ENCODE measurements around the gene BMP7.
"Not testable (repeated sequence)": the region's sequence is repeated elsewhere in the genome, so short reads cannot be mapped to it uniquely, and the experiment has no call there.

Gene BMP7

DNA sequence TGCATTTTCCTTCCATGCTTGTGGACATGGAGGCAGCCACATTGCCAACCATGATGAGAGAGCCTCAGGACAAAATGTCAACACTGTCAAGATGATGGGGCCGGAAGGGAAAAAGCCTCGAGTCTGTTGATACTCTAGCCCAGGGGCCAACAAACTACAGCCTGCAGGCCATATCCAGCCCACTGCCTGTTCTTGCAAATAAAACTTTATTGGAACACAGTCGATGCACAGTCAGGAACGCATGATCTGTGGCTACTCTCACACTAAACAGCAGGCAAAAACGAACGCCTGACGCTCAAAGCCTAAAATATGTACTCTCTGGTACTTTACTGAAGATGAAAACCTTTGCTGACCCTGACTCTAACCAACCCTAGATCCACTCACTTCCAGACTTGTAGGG, 72.3 kb downstream of the BMP7 start:
- no peak for DNase-seq (ENCODE audit: low read depth in 2 of 2, low spot score in 1 of 2)

- DNase-seq (ENCODE audit: low read depth in 2 of 2, low spot score in 1 of 2): no peak
Measured at GRCh38 chr20:57193094-57193493, 73.3 kb downstream of the BMP7 start.

- no peak for DNase-seq (ENCODE audit: low read depth in 2 of 2, low spot score in 1 of 2)
Measured at GRCh38 chr20:57192311-57192710, 74.1 kb downstream of the BMP7 start.

- not testable (repeated sequence) for DNase-seq (ENCODE audit: low read depth in 2 of 2, low spot score in 1 of 2)
Measured at GRCh38 chr20:57191265-57191638, 75.2 kb downstream of the BMP7 start.

DNA sequence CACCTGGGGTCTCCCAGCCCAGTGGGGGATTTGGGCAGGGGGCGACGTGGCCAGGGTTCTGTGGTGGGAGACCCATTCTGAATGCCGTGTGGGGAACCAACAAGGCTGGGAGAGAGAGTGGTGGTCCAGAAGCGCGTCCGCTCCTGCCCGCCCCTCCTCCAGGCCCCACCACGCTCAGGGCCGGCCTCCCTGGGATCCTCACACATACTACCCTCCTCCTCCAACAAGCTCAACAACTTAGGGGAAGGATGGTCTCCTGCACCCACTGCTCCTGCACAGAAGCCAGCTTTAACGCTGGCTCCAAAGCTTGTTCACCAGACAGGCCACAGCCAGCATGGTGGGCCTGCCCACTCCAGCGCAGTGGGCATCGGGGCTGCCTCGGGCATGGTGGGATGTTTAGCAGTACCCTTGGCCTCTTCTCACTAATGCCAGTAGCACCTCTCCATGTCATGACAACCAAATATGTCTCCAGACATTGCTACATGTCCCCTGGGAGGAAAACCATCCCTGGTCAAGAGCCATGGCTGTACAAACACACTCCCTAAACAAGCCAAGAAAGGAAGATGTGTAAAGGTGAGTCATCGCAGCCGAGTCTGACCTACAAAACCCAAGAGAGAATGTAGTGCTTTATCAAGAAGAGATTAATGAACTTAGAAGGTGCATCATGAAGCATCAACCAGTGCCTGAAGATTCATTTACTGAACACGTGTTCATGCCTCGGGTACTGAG, 75.7 kb downstream of the BMP7 start:
- DNase-seq (ENCODE audit: low read depth in 2 of 2, low spot score in 1 of 2): no peak

DNA sequence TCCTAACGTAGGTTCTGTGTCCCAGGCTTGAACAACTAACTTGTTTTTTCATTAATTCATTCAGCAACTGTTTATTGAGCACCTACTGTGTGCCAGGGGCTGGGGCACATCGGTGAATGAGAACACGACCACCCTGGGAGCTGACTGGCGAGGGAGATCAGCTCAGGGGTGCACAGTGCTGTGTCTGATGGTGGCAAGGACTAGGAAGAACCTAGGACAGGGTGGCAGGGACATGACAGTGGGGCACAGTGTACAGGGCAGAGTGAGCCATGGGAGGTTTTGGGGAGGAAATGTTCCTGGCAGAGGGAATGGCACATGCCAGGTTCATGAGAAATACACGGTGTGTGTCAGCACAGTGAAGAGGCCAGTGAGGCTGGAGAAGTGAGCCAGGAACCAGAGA, 76.7 kb downstream of the BMP7 start:
- DNase-seq (ENCODE audit: low read depth in 2 of 2, low spot score in 1 of 2): no peak

- DNase-seq (ENCODE audit: low read depth in 2 of 2, low spot score in 1 of 2): no peak
Measured at GRCh38 chr20:57188576-57189079, 77.8 kb downstream of the BMP7 start.

- no peak for DNase-seq (ENCODE audit: low read depth in 2 of 2, low spot score in 1 of 2)
Measured at GRCh38 chr20:57188056-57188455, 78.4 kb downstream of the BMP7 start.

GRCh38 chr20:57187068-57187634, 79.3 kb downstream of the BMP7 start:
- DNase-seq (ENCODE audit: low read depth in 2 of 2, low spot score in 1 of 2): no peak

DNA sequence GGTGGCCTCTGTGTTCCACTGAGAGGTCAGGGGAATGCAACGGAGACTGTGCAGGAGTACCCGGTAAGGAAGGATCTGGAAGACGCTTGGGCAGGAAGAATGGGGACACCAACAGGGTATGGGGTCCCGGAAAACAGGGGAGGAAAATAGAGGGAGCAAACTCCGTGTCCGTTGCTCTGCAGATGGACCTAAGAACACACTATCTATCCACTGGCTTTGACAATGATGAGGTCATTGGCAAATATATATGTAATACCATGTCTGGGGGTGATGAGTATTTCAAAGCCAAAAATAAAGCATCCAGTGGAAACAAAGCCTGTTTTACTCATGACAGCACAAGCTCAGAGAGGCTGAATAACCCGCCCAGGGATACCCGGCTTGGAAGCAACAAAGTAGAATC, 80.2 kb downstream of the BMP7 start:
- DNase-seq (ENCODE audit: low read depth in 2 of 2, low spot score in 1 of 2): no peak

- no peak for DNase-seq (ENCODE audit: low read depth in 2 of 2, low spot score in 1 of 2)
Measured at GRCh38 chr20:57185188-57185743, 81.2 kb downstream of the BMP7 start.

- DNase-seq (ENCODE audit: low read depth in 2 of 2, low spot score in 1 of 2): no peak
Measured at GRCh38 chr20:57183457-57184009, 82.9 kb downstream of the BMP7 start.

- DNase-seq (ENCODE audit: low read depth in 2 of 2, low spot score in 1 of 2): no peak
Measured at GRCh38 chr20:57181639-57182038, 84.8 kb downstream of the BMP7 start.

DNA sequence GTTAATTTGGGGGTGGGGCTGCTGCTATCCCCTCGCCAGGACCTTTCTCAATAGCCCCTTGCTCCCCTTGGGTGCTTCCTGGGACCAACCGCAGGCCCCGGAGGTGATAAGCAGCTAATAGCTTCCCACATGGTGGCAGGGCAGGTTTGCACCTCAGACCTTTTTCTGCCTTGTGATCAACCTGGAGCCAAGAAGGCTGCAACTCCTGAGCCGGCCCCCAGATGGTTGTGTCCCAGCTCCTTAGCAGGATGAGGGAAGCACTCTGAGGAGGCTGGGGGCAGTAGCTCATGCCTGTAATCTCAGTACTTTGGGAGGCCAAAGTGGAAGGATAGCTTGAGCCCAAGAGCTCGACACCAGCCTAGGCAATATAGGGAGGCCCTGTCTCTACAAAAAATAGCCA, 85.5 kb downstream of the BMP7 start:
- DNase-seq (ENCODE audit: low read depth in 2 of 2, low spot score in 1 of 2): no peak

DNA sequence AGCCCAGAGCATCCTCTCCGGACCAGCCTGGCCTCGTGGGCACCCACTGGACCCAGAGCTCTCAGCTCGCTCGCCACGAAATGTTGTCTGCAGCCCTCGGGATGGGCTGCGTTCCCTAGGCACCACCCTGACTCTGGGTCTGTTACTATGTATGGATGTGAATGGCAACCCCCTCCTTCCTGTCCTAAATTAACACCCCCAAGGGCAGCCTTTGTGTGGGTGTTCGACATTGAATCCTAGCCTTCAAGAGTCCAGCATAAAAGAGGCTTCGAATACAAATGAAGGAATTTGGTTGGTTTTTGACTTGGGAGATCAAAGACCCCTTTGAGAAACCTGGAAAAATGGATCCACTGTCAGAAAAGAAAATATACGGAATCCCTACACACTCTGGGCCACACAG, 86.1 kb downstream of the BMP7 start:
- DNase-seq (ENCODE audit: low read depth in 2 of 2, low spot score in 1 of 2): no peak

DNA sequence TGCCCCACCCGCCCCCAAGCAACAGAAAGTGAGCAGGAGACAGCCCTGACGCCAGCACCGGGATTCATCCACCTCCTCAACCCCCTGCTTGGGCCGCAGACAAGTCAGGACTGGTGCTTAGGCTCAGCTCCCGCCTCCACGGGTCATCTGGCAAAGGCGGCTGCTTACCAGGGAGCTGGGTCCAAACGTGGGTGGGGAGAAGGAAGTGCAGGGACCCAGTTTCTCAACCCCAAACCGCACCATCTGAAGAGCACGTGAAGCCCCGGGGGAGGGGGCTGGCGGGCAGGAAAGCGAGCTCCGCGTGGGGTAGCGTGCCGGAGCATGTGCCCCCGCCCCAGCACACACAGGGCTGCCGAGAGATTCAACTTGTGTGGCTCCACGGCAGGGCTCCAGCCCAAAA, 87.2 kb downstream of the BMP7 start:
- DNase-seq (ENCODE audit: low read depth in 2 of 2, low spot score in 1 of 2): no peak

DNA sequence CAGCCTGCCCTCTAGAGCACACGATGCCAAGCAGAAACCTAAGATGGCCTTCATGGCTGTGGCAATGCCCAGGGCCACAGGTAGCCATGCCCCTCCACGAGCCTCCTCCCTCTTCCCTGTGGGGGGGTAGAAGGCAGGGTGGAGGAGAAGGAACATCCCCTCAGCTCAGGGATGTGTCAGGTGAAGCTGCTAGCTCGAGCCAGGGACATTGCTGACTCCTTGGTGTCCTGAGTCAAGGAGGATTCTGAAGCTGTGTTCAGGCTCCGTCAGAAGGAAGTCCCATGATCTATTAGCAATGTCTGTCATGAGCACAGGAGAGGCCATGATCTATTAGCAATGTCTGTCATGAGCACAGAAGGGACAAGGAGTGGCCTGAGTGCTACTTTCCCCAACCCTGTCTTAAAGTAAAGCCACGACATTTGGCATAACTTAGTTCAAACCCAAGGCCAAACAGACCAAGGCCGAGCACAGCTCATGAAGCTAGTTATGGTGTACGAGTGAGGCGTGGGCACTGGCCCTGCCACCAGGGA, 87.8 kb downstream of the BMP7 start:
- no peak for DNase-seq (ENCODE audit: low read depth in 2 of 2, low spot score in 1 of 2)

- no peak for DNase-seq (ENCODE audit: low read depth in 2 of 2, low spot score in 1 of 2)
Measured at GRCh38 chr20:57177636-57178280, 88.7 kb downstream of the BMP7 start.

- no peak for DNase-seq (ENCODE audit: low read depth in 2 of 2, low spot score in 1 of 2)
Measured at GRCh38 chr20:57176842-57177241, 89.6 kb downstream of the BMP7 start.

DNA sequence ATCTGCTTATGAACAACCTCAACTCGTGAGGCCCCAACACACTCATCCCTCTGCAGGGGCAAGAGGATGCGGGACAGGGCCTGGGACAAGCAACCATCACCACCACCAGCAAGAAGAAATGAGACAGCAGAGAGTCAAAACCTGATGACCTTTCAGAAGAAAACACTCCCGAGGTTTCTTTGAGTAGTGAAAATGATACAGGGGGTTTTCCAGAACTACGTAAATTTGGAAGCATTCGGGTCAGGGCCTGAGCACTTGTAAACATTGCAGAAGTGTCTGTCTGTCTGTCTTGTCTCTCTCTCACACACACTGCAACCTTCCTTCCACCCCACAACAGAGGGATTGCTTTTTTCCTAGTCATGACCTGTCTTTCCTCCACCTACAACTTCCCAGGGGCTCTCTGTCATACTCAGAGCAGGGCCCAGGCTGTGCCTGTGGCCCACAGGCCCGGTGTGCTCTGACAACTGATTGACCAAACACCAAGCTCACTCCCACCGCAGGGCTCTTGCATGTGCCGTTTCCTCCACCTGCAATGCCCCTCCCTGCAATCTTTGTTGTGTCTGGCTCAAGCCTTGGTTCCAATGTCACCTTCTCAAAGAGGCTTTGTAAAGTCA, 90.9 kb downstream of the BMP7 start:
- DNase-seq (ENCODE audit: low read depth in 2 of 2, low spot score in 1 of 2): no peak

DNA sequence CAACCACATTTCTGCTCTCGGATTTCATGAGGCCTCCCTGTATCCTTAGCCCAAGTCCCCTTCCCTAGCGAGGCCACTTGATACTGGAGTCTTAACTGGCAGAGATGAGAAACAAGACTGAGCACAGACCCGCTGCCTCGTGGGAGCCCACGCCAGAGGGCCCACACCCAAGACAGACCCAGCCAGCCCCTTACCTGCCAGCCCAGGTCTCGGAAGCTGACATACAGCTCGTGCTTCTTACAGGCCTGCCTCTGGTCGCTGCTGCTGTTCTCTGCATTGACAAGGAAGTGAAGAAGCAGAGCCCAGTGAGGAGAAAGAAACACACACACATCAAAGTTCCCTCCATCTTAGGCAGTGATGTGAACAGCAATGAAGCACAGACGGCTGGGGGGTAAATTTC, 91.7 kb downstream of the BMP7 start:
- no peak for DNase-seq (ENCODE audit: low read depth in 2 of 2, low spot score in 1 of 2)

Data from stimulated activated CD8-positive, alpha-beta memory T cell treated with anti-CD3 and anti-CD28 coated beads, Interleukin-4, amount 100 ng/mL, for 1 hour (primary cell).